Caco-2 (cell line): Measurements from ENCODE around the gene NOX4. TPM values are rescaled to one million over a fixed set of nuclear protein-coding genes. Genes with fewer than 3 reads are reported as not detected.
"Not testable (repeated sequence)": the region's sequence is repeated elsewhere in the genome, so short reads cannot be mapped to it uniquely, and the experiment has no call there.

Source experiments
- BruUV-seq: library from RNA; stranded (reverse); fragments of 400-500 nt; replicated peaks from 2 replicates; lab custom pipeline; 2021; lab: Mats Ljungman, UMichigan
- CTCF ChIA-PET: fragments of 300-600 bp; sonication (Branson Sonifier 250); formaldehyde crosslinking; loops from one replicate; lab custom pipeline; 2022; ENCODE audit warnings: antibody characterized with exemption; lab: Charles Lee
- POLR2A ChIA-PET: fragments of 300-600 bp; sonication (Branson Sonifier 250); formaldehyde crosslinking; loops from one replicate; lab custom pipeline; 2022; ENCODE audit warnings: antibody characterized with exemption; lab: Charles Lee
- DNase-seq, 2 experiments: peaks; one replicate each; pipeline versions ENCODE4 v3.0.0 to v3.0.0-alpha.2; 2020 to 2022
- H3K27me3 ChIP-seq: replicated peaks from 2 replicates; pipeline ENCODE4 v1.6.0; 2011; ENCODE audit warnings: low read length; ENCODE audit not compliant: control insufficient read depth, insufficient read depth
- H3K36me3 ChIP-seq: 2 replicates; pipeline ENCODE4 v1.5.1; 2011; ENCODE audit warnings: low read length; ENCODE audit not compliant: control insufficient read depth, insufficient read depth
- H3K4me1 ChIP-seq: fragments of 250-450 bp; sonication (Bioruptor Pico); 2 replicates; pipeline ENCODE4 v1.5.1; 2020; ENCODE audit warnings: mild to moderate bottlenecking
- H3K4me3 ChIP-seq: 2 replicates; pipeline ENCODE4 v1.5.1; 2011; ENCODE audit warnings: low read depth, mild to moderate bottlenecking, control low read depth, low read length
- H3K9me3 ChIP-seq: fragments of 250-450 bp; sonication (Bioruptor Pico); 2 replicates; pipeline ENCODE4 v1.5.1; 2020; ENCODE audit warnings: mild to moderate bottlenecking, moderate library complexity
- H3K27ac Mint-ChIP-seq: one replicate; pipeline ENCODE4 v1.8.0; 2022; ENCODE audit warnings: mixed read lengths; ENCODE audit not compliant: unreplicated experiment
- H3K27me3 Mint-ChIP-seq: one replicate; pipeline ENCODE4 v1.8.0; 2022; ENCODE audit warnings: mixed read lengths; ENCODE audit not compliant: insufficient read depth, unreplicated experiment
- H3K36me3 Mint-ChIP-seq: one replicate; pipeline ENCODE4 v1.8.0; 2022; ENCODE audit warnings: mild to moderate bottlenecking, mixed read lengths; ENCODE audit not compliant: insufficient read depth, unreplicated experiment
- H3K4me1 Mint-ChIP-seq: one replicate; pipeline ENCODE4 v1.8.0; 2022; ENCODE audit warnings: low read depth, mixed read lengths; ENCODE audit not compliant: unreplicated experiment
- H3K4me3 Mint-ChIP-seq: one replicate; pipeline ENCODE4 v1.8.0; 2022; ENCODE audit warnings: mild to moderate bottlenecking, moderate library complexity, mixed read lengths; ENCODE audit not compliant: unreplicated experiment
- H3K9me3 Mint-ChIP-seq: one replicate; pipeline ENCODE4 v1.8.0; 2022; ENCODE audit warnings: mixed read lengths; ENCODE audit not compliant: unreplicated experiment
- CTCF ChIP-seq, 2 experiments: fragments of 200-600 bp in 1 of 2; IDR thresholded peaks; 1 replicate in 1 of 2; 2 replicates in 1 of 2; pipeline versions ENCODE4 v1.5.1 to v1.8.0; 2011 to 2022; ENCODE audit warnings: antibody characterized with exemption in 1 of 2, control low read depth in 1 of 2, inconsistent platforms in 1 of 2, low read depth in 1 of 2, low read length in 1 of 2, mild to moderate bottlenecking in 1 of 2, moderate library complexity in 1 of 2; ENCODE audit not compliant: insufficient read depth in 1 of 2, severe bottlenecking in 1 of 2, unreplicated experiment in 1 of 2
- intact Hi-C: fragments of 100-400 bp; cut with micrococcal nuclease; formaldehyde crosslinking; loops from one replicate; pipeline ENCODE4 v1.10.0; 2022; ENCODE audit not compliant: unreplicated experiment
- total RNA-seq: library from RNA; stranded (reverse); gene quantifications from 2 replicates; pipeline ENCODE4 v1.2.3, GENCODE V29; 2022

The NOX4 gene
- total RNA-seq, 1 experiment from 2014 or later: not detected

GRCh38 chr11:89433278-89433677 is 57.9 kb downstream of the NOX4 start:
- CTCF ChIA-PET: no interaction called here
- H3K36me3 ChIP-seq: no peaks in the 10 kb centered on the region
- Mint-ChIP-seq H3K4me1 (no peaks in the 10 kb centered on the region), H3K27me3 (peaks cover 6% of the 10 kb centered on the region), H3K27ac (no peak overlapping the region), H3K9me3 (no peaks in the 10 kb centered on the region), H3K36me3 (no peaks in the 10 kb centered on the region), H3K4me3 (no peak overlapping the region)
- TF ChIP-seq CTCF (IDR thresholded peaks at IDR 0.05; ENCODE audit: insufficient read depth in 1 of 2, low read depth in 1 of 2, low read length in 1 of 2, severe bottlenecking in 1 of 2, unreplicated experiment in 1 of 2): no peak
- no peaks in the 10 kb centered on the region for H3K27me3 ChIP-seq
- no TSS peak for BruUV-seq
- DNase-seq: no peak
- POLR2A ChIA-PET: no interaction called here
- H3K4me3 ChIP-seq: no peak overlapping the region
- intact Hi-C loops: loop anchor here (10.0 kb wide), 1 partner anchor 228 kb away; no protein-coding TSS in a partner anchor
- no peaks in the 10 kb centered on the region for H3K9me3 ChIP-seq
- no peaks in the 10 kb centered on the region for H3K4me1 ChIP-seq

- DNase-seq: not testable (repeated sequence)
- intact Hi-C loops: loop anchor here (10.0 kb wide), 1 partner anchor 227 kb away; no protein-coding TSS in a partner anchor
These were observed 59.0 kb downstream of the NOX4 start for GRCh38 chr11:89432182-89432581.

GRCh38 chr11:89426501-89426900 is 64.7 kb downstream of the NOX4 start:
- CTCF ChIA-PET, H3K4me3 ChIP-seq, H3K27me3 Mint-ChIP-seq, H3K9me3 ChIP-seq, H3K4me1 Mint-ChIP-seq, H3K36me3 Mint-ChIP-seq, H3K9me3 Mint-ChIP-seq, DNase-seq, H3K4me1 ChIP-seq, BruUV-seq, H3K27me3 ChIP-seq, H3K27ac Mint-ChIP-seq, intact Hi-C loops, H3K4me3 Mint-ChIP-seq, H3K36me3 ChIP-seq, POLR2A ChIA-PET: not testable (repeated sequence)

More at GRCh38 chr11:89432182-89432581, 59.0 kb downstream of the NOX4 start:
- H3K4me3 ChIP-seq, BruUV-seq, H3K9me3 Mint-ChIP-seq, H3K9me3 ChIP-seq, H3K36me3 ChIP-seq, H3K27ac Mint-ChIP-seq, POLR2A ChIA-PET, H3K4me1 Mint-ChIP-seq, H3K27me3 ChIP-seq, H3K27me3 Mint-ChIP-seq, CTCF ChIA-PET, H3K4me1 ChIP-seq, H3K36me3 Mint-ChIP-seq, H3K4me3 Mint-ChIP-seq: not testable (repeated sequence)

- TF ChIP-seq CTCF (IDR thresholded peaks at IDR 0.05; ENCODE audit: insufficient read depth in 1 of 2, low read depth in 1 of 2, low read length in 1 of 2, severe bottlenecking in 1 of 2, unreplicated experiment in 1 of 2): no peak
- ChIA-PET POLR2A (no interaction called here), CTCF (no interaction called here)
- H3K4me1 ChIP-seq: no peaks in the 10 kb centered on the region
- H3K4me3 ChIP-seq: no peak overlapping the region
- no TSS peak for BruUV-seq
- DNase-seq: no peak
- H3K27me3 ChIP-seq: no peaks in the 10 kb centered on the region
- Mint-ChIP-seq H3K4me1 (no peaks in the 10 kb centered on the region), H3K36me3 (no peaks in the 10 kb centered on the region), H3K9me3 (no peaks in the 10 kb centered on the region), H3K4me3 (no peak overlapping the region), H3K27me3 (no peaks in the 10 kb centered on the region), H3K27ac (no peak overlapping the region)
- H3K9me3 ChIP-seq: peaks cover 3% of the 10 kb centered on the region; the same call in 1 of the 2 replicates
- H3K36me3 ChIP-seq: no peaks in the 10 kb centered on the region
- intact Hi-C loops: no loop called here
These were observed 69.5 kb downstream of the NOX4 start for GRCh38 chr11:89421718-89422117.
